GM19193 (cell line): ENCODE results near the gene AP1AR.
A peak's percentile ranks its signal among the peaks of the same experiment; 100 is the strongest.

ENCODE experiments used
- POLR2A ChIP-seq: IDR thresholded peaks from 4 replicates; pipeline ENCODE4 v1.6.1; 2011; ENCODE audit not compliant: insufficient read depth, insufficient read length; ENCODE audit errors: extremely low read depth

AP1AR gene

DNA sequence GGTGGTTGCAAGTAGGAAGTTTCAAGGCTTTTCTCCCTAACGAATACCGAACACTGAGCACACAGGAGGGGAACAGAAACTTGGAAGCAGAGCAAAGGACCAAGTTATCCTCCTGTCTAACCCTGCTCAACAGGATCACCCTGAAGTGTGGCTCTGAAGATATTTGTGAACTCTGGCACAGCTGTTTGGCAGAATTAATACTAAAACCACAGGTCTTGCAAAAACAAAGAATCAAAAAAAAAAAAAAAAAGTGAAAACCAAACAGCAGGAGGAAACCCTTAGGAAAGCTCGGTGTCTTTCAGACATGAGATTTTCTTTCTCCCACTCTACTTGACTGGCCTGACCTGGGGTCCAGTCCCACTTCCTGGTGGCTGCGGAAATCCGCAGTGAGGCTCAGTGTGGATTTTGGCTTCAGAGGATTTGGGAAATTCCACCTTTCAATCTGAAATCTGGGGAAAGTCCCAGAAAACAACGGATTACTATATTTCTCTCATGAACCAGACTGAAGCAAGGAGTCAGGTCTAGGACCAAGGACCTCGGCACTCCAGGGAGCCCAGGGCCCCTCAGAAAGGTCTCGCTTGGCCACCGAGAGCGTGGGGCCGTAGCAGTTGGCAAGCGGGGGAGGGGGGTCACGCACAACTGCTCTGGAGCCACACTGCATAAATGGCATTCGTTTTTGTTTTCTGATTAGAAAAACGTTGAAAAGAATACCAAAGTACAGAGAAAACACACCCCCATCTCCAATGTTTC lies 53.2 kb downstream of the AP1AR start:
- no peak for TF ChIP-seq POLR2A

DNA sequence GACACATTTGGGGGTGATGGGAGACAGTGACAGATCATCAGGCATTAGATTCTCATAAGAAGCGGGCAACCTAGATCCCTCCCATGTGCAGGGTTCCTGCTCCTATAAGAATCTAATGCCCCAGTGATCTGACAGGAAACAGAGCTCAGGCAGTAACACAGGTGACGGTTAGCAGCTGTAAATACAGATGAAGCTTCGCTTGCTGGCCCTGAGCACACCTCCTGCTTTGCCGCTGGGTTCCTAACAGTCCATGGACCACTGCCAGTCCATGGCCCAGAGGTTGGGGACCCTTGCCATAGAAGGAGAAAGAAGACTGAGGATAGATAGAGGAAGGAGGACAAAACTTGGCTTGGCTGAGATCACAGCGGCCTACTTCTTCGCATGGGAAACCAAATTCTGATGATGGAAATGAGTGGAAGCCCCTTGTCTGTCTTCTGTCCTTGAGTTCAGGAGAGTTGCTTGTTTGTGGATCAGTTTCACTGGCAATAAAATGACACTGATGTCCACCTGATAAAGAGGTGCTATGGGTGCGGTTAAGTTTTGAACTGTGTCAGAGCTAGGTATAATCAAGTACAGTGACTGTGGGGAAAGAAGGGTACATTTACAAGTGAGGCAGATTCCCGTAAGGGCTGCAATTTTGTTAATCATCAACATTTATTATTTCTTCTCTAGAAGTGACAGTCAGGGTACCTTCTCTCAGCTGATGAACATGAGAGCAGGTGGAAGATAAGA lies 55.8 kb downstream of the AP1AR start:
- peak; percentile 45 for TF ChIP-seq POLR2A

DNA sequence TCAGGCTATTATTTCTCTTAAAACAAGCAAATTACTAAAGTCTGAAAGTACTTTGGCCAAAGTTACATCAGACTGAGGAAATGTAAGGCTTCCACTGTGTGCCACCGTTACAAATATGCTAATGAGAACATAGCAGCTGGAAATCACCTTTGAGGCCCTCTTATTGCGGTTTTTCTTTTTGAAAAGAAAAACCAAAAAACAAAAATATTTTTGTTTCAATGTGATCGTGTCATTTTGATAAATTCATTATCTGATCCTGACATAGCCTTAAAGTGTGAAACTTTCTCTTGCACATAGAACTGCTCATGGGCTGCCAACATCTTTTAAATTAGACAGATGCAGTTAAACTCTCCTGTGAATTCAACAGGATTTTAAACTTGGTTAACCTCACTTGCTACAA lies 56.9 kb downstream of the AP1AR start:
- TF ChIP-seq POLR2A = no peak

DNA sequence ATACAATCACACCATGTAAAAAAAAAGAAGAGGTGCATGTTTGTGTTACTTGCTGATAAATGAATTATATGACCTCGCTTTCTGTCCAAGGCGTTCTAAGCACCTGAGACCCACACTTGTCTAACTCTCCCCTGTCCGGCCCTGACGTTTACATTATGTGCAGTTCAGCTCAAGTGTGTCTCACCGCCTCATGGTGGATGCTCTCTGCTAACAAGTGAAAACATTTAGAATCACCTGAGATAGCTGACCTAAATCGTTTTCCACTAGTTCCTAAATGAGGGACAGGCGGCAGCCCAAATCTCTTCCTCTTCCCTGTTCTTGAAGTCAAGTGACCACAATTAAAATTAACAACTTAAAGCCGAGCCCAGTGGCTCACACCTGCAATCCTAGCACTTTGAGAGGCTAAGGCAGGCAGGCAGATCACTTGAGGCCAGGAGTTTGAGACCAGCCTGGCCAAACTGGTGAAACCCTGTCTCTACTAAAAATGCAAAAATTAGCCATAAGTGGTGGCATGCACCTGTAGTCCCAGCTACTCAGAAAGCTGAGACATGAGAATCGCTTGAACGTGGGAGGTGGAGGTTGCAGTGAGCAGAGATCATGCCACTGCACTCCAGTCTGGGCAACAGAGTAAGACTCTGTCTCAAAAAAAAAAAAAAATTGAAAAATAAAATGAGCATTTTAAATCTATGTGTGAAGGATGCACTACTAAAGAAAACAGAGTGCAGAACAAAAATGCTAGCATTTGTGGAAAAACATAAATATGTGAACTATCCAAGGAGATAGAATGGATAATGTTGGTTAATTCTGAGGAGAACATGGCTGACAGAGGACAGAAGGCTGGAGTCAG lies 58.0 kb downstream of the AP1AR start:
- no peak for TF ChIP-seq POLR2A

- TF ChIP-seq POLR2A = no peak
Measured at GRCh38 chr4:112290341-112290740, 58.8 kb downstream of the AP1AR start.

DNA sequence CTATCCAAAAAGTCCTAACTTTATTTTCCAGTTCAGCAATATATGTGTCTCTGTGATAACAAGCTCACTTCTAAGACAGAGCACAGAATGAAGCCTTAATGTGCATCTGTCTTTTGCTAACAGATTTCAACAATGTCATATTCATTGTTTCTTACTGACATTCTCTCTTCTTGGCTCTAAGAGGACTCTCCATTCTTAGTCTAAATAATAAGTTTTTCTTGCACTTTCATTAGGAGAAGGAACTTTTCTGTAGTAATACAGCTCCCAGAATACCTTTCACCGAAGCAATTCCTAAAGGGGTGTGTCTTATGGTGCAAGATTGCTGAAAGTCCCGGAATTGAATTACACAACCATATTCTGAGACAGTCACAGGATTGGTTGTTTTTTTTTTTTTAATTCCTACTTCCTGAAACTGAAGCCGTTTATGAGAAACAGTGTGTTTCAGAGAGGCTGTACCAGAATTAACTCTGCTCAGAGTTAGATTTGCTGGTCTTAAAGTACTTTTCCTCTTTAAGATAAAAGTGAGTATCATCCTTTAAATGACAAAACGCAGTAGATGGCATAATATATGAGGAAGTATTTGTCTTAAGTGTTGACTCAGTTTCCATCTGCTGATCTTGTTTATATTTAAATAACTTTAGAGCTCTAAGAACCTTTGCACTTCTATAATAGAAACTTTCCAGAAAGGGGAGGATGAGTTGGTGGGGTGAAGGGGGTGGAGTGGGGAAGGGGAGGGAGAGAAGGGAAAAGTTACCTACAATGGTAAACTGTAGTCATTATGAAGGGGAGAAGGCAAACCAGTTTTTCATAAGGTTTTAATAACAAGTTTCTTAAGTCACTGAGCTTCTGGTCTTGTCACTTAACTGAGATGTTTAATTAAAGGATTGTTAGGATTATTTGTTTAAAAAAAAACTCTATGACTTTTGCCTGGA lies 65.6 kb downstream of the AP1AR start, which contains the start of gene ALPK1:
Gene ALPK1 (plus strand): TSS at position 421 of the 932 bp plus-strand sequence.
- TF ChIP-seq POLR2A = no peak

- no peak for TF ChIP-seq POLR2A
Measured at GRCh38 chr4:112299721-112300120, 68.1 kb downstream of the AP1AR start.

- no peak for TF ChIP-seq POLR2A
Measured at GRCh38 chr4:112302320-112303274, 71.0 kb downstream of the AP1AR start.

- TF ChIP-seq POLR2A = no peak
Measured at GRCh38 chr4:112311516-112311915, 79.9 kb downstream of the AP1AR start.

DNA sequence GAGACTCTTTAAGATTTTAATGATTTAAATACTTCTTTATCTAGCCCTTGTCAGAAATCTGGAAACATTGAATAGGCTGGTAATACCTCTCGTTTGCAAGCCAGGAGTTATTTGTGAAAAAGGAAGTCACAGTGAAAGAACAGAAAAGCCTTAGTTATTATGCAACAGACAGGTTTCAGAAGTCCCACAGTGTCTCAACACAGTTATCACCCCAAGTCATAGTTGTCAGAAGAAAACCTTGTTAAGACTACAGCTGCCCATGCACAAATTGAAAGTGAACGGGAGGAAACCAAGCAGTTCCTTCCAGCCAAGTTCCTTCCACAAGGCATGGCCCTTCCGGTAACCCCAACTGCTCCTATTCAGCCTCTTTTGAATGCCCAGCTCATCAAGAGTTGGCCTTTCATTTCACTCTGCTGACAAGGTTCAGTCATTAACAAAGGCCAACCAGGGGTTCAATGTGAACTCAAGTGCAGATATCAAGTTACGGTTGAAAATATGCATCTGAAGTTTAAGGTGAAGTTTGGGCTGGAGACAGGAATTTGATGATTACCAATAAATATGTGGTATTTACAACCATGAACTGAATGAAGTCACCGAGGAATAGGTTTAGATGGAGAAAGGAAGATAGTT lies 81.1 kb downstream of the AP1AR start:
- TF ChIP-seq POLR2A = peak; percentile 7

GRCh38 chr4:112315446-112315845 lies 83.9 kb downstream of the AP1AR start:
- no peak for TF ChIP-seq POLR2A

DNA sequence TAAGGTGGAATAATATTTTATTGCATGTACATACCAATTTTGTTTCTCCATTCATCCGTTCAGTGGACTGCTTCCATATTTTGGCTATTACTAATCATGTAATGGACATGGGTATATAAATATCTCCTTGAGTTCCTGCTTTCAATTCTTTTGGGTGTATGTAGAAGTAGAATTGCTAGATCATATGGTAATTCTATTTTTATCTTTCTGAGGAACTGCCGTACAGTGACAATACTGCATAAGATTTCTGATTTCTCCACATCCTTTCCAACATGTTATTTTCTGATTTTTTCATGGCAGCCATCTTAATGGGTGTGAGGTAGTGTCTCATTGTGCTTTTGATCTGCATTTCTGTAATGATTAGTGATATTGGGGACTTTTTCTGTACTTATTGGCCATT lies 84.8 kb downstream of the AP1AR start:
- TF ChIP-seq POLR2A = no peak
